ENCODE data around the gene MBTPS1.

DNA sequence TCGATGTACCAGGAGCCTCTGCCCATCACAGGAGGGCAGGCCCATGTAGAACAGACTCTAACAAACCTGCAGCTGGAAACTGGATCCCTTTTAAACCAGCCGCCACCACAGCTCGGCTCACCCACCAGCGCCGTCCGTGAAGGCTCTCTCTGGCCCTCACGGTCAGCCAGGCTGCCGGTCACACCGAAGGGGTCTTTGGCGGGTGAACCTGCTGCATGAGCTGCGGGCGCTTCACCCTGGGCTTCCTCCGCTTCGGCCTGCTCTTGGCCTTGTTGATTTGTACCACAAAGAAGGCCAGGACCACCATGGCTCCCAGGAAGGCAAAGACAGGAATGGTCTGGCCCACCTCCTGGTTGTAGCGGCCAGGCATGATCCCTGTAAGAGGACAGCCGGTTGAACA is 62.5 kb downstream of the MBTPS1 start:
- TF ChIP-seq POLR2A (IDR thresholded peaks at IDR 0.05) = no peak
- TF ChIP-seq, protein P1, sequence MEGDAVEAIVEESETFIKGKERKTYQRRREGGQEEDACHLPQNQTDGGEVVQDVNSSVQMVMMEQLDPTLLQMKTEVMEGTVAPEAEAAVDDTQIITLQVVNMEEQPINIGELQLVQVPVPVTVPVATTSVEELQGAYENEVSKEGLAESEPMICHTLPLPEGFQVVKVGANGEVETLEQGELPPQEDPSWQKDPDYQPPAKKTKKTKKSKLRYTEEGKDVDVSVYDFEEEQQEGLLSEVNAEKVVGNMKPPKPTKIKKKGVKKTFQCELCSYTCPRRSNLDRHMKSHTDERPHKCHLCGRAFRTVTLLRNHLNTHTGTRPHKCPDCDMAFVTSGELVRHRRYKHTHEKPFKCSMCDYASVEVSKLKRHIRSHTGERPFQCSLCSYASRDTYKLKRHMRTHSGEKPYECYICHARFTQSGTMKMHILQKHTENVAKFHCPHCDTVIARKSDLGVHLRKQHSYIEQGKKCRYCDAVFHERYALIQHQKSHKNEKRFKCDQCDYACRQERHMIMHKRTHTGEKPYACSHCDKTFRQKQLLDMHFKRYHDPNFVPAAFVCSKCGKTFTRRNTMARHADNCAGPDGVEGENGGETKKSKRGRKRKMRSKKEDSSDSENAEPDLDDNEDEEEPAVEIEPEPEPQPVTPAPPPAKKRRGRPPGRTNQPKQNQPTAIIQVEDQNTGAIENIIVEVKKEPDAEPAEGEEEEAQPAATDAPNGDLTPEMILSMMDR (IDR thresholded peaks at IDR 0.05) = no peak

Measured in thyroid gland (tissue), 4 donors.